NCI-H345 treated with DMSO at 0.1 percent for 48 hours (cell line): Measurements from ENCODE around the gene TECPR1.
A peak's percentile ranks its signal among the peaks of the same experiment; 100 is the strongest.

Experiments
- DNase-seq: peaks from one replicate; lab custom pipeline; 2025; ENCODE audit not compliant: unreplicated experiment; lab: John Stamatoyannopoulos, UW

The TECPR1 gene

DNA sequence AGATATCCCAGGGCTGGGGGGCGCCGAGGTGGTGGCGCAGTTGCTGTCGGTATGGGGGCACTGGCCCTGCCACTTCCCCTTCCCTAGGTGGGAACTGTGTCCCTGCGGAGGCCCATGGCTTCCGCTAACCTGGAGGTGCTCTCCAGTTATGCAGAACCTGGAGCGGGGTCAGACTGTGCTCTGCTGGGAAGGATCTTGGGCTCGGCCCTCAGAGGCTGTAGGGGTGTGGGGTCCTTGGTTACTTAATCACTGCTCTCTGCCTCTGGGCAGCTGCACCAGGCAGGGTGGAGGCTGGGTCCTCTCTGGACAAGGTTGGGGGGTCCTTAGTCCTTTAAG lies 31.8 kb upstream of the TECPR1 start:
- no peak for DNase-seq

DNA sequence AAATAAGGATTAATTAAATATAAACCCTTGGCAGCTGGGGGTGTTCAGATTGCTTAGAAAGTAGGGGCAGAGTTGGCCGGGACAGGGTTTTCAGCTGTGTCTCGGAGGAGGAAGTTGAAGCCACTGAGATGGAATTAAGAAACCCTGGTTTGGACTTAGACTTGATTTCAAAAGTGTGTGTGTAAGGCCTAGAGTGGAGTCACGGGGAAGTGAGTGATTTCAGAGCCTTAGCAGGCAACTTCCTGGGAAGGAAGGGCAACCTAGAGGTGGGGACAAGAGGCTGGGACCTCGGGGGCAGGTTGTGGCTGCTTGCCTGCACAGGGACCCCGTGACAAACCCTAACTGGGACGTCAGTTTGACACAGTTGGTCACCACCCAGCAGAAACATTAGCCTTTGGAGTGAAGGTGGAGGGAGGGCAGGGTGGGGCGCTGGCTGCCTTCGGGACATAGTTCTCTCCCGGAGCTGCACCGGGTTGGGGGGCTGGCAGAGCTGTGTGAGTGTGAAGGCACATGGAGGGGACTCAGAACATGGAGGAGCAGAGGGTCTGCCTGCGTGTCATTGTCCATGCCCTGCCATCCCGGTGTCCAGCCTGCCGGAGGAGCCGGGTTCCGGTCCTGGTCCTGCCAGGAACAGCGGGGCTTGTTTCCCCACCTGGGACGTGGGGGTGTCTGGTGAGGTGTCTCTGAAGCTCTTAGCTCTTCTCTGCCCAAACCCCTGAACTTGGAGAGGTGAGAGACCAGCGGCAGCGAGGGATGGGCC lies 31.3 kb upstream of the TECPR1 start:
- DNase-seq: no peak

DNA sequence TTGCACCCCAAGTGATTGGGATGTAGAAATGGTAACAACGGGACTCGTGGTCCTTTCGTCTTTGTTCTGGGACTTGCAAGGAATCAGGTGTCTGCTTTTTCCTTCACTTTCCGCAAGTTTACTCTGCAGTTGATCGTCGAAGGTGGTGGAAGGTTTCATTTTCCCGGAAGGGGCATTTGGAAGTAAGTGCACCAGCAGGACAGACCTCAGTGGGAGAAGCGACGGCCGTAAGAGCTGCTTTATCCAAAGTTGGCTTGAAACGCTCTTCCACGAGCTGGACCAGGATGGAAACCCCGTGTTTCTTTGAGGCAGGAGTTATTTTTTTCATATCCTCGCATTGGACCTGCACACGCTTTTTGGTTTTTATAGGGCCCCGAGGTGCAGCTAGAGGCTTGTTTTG lies 30.7 kb upstream of the TECPR1 start:
- no peak for DNase-seq

DNA sequence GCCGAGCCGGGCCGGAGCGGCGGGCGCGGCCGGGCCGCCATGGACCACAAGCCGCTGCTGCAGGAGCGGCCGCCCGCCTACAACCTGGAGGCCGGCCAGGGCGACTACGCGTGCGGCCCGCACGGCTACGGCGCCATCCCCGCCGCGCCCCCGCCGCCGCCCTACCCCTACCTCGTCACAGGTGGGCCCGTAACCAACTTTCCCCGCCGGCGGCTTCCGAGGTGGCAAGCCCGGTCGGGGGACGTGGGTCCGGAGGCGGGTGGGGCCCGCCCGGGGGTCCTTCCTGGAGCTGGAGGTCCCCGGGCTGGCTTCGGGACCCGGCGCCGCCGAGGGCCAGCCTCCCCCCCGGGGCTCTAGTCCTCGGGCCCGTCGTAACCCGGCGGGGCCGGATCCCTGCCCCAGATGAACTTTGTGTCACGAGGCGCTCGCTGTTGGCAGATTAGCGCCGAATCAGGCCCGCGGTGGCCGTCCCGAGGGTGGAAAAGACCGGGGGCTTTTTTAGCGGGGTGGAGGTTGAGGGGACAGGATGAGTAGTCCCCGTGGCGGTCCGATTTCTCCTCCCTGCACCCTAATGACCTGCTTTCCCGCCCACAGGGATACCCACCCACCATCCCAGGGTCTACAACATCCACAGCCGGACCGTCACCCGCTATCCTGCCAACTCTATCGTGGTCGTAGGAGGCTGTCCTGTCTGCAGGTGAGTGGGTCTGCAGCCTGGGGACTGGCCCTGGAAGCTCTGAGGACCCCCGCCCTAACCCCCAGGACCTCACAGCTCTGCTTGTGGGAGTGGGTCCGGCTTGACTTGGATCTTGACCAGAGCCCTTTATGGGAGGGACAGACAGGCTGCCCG lies 29.9 kb upstream of the TECPR1 start:
- no peak for DNase-seq

DNA sequence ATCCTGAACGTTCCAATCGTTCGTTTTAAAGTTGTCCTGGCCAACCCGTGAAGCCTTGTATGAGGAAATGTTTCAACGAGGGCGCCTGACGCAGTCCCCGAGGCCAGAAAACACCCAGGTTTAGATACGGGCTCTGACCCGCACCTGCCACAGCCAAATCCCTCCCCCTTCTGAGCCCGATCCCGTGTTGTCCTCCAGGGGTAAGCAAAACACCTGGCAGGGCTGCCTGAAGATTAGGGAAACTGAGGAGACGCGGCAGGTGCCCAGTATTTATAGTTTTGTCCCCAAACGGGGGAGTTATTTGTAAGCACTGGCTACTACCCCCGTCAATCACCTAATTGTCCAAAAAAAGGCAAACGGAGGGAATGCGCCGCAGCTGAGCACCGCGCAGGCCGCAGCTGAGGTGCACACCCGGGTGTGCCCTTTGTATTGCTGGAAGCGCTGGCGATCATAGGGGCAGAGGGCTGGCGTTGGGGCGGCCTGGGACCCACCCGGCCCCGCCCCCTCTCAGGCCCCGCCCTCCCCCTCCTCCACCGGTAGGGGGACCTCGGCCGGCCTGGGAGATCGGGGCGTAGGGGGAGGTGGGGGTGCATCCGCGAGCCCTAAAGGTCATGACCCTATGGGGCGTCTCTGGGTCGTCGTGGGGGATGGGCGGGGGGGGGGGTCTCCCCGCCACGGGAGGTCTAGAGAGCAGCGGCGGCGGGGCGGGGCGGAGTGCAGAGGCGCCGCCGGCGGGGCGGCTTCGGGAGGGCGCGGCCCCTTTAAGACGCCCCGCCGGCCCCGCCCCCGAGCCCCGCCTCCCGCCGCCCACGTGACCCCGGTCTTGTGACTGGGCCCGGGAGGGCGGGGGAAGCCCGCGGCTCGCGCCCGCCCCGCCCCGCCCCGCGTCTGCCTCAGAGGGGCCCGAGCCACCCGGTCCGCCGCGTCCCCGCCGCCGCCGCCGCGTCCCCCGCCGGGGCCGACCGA lies 29.0 kb upstream of the TECPR1 start, which contains the start of gene BRI3:
Gene BRI3 (plus strand): TSS at position 896 of the 966 bp plus-strand sequence. CDS start 110 bp downstream, outside the sequence.
- peak; percentile 92 for DNase-seq

DNA sequence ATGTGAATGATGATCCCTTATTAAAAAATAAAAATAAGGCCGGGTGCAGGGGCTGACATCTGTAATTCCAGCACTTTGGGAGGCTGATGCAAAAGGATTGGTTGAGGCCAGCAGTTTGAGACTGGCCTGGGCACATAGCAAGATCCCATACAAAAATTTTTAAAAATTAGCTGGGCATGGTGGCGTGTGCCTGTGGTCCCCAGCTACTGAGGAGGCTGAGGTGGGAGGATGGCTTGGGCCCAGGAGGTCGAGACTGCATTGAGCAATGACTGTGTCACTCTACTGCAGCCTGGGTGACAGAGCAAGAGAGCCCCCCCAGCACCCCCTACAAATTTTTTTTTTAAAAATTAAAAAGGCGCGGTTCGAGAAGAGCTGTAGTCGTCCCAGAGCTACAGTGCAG lies 28.3 kb upstream of the TECPR1 start:
- DNase-seq: no peak

DNA sequence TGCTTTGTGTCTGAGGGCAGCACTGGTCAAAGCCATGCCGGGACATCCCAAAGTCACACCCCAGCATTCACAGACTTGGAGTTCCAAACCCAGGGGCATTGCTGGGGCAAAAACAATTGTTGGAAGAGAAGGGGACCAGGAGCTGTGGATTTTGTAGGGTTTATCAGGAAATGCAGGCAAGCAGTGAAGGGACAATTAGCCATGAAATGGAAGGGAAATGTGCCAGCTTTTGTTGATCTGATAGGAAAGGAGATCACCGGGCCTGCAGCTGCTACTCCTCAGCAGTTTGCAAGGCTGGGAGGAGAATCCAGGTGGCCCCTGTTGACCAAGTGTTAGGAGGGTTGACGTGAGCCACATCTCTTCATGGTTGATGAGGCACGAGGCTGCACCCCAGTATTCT lies 26.9 kb upstream of the TECPR1 start:
- DNase-seq: no peak

DNA sequence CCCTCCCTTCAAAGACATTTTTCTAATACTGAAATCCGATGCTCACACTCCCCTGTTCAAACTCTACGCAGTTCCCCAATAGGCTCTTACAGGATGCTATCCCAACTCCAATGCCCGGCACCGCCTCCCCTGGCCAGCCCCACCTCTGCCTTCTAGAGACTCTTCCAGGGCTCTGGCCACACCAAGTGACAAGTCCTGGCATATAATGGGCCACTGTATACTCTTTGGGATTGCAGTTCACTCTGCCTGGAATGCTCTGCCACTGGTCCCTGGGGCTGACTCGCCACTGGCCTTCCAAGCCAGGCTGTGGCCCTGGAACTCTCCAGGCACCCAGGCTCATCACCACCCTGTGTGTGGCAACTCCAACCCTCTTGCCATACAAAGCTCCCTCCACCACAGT lies 26.4 kb upstream of the TECPR1 start:
- DNase-seq: no peak

DNA sequence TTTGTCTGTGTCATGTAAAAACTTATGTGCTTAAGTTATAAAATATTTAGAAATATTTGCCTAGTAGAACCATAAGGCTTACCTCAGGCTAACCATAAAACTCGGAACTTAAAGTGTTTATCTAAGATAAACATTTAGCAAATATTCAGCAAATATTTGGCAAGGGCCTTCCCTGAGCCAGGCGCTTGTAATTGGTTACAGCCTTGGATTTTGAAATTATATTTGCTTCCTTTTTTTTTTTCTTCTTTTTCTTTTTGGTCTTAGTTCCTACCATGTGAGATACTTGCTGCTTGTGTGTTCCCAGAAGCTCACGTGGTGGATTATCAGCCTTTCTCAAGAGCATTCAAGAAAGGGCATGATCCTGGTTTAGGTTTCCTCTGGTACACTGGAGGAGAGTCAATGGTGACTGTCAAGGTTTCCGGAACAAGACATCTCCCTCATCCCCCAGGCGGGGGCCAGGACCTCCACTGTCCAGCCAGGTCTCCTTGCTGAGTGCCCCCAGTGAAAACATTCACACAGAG lies 24.3 kb upstream of the TECPR1 start:
- DNase-seq: no peak

DNA sequence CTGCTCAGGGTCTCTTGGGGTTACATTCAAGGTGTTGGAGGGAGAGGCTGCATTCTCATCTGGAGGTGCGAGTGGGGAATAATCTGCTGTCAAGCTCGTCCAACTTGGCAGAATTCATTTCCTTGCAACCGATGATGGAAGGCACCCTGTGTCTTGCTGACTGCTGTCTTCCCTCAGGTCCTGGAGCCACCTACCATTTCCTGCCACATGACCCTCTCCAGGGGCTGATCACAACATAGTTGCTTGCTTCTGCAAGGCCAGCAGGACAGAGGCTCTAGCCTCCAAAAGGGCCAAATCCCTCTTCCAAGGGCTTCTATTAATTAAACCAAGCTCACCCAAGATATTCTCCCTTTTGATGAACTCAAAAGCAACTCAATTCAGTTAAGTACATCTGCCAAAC lies 15.3 kb upstream of the TECPR1 start:
- DNase-seq: no peak

DNA sequence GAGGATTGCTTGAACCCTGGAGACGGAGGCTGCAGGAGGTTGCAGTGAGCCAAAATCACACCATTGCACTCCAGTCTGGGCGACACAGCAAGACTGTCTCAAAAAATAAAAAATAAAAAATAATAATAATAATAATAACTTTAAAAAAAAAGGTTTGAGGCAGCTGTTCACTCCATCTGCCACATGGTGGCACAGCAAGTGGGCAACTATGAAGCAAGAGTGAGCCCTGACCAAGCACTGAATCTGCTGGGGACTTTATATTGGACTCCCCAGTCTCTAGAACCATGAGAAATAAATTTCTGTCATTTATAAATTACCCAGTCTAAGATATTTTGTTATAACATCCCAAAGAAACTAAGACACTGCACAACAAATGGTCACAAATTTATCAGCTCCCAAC lies 14.8 kb upstream of the TECPR1 start:
- DNase-seq: no peak

DNA sequence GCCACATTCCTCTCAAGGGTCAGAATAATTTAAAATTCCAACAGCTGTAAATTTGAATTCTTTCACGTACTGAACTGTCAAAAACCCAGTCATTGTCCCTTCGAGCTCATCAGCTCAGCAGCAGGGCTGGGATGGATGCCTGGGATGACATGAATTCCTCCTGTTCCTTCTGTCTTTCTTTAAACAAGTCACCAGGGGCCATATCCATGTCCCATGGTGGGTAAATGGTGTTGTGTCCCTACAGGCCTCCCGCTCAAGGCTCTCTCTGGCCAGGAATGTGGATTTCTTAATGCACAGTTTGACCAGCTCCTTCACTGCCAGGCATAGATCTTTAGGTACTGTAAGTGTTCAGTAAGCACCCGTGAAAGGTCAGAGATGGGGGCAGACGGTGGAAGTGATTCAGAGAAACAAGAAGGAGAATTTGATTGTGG lies 13.8 kb upstream of the TECPR1 start:
- DNase-seq: no peak

DNA sequence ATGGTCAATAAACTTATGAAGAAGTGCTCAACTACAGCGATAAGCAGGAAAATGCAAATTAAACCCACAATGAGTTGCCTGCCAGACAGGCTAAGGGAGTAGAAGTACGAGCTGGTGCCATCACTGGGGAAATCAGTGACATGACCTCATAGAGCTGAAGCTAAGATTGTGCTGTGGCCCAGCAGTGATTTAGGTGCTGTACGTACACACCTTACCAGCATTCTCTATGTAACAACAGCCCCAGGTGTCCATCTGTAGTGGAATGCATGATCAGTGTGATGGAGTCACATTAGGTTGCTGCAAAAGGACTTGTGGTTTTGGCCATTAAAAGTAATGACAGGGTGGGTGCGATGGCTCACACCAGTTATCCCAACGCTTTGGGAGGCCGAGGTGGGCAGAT lies 5.7 kb upstream of the TECPR1 start:
- DNase-seq: no peak

DNA sequence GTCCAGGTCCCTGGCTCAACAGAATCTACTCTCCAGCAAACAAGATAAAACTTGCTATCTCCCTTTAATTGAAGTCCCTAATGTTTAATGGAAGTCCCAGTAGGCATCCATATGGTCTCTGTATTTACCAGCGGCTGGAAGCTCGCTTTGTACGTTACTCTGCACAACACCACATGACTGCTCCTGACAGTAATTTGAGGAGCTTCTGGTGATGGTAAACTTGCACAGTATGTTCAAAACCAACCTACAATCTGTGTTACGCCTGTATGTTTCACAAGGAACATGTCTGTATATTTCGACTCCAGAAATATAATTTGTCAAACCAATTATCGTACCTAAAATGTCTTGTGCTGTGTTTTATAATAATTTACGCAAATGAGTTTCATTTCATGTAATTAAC lies 4.4 kb upstream of the TECPR1 start:
- no peak for DNase-seq

DNA sequence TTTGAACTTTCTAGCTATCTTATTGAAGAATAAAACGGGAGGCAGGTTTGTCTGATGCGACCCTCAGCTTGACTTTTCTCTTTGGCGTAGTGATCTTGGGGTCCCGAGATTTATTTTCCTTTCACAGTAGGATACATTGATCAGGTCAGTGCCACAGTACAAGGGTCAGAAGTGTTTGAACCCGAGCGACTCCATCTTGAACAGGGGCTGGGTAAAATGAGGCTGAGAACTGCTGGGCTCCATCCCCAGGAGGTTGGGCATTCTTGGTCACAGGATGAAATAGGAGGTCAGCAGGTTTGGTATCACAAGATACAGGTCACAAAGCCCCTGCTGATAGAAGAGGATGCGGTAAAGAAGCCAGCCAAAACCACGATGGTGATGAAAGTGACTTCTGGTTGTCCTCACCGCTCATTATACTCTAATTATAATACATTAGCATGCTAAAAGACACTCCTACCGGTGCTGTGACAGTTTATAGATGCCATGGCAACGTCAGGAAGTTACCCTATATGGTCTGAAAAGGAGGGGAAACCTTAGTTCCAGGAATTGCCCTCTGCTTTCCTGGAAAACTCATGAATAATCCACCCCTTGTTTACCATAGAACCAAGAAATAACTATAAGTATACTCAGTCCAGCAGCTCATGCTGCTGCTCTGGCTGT lies 3.0 kb upstream of the TECPR1 start:
- DNase-seq: no peak

DNA sequence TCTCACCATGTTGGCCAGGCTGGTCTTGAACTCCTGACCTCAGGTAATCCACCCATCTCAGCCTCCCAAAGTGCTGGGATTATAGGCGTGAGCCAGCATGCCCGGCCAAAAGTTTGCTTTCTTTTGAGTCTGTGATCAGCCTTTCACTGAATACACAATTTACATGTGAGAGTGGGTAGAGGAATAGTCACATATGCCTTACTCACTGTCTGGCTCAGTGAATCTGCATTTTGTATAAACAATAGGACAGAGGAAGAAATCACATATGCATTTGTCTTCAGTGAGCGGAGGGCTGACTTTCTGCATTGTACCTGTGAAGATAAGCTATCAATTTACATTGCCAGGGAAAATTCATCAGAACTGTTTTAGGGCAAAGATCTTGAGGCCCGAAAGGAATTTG lies 2.5 kb upstream of the TECPR1 start:
- DNase-seq: no peak

DNA sequence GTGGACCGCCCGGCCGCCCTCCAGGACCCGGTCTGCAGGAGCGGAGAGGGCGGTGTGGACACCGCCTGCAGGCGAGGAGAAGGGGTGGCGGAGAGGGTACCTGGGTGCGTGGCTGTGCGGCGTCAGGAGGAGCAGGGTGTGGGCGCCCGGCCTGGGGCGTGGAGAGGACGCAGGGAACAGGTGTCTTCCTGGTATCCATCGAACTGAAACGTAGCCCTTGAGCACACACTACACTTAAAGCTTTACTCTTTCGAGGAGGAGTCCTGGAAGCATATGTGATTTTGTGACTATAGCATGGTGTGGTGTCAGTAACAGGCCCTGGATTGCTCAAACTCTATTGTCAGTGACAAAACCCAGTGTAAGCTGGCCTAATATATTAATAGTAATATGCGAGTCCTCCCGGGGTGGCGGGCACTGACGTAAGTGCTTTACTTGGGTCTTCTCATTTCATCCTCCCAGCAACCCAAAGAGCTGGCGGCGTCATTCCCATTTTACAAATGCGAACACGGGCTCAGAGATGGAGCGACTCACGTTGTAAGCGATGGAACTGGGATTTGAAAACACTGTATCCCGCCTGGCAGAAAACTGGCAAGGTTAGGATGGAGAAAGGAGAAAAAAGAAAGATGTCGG lies 508 bp upstream of the TECPR1 start:
- DNase-seq: no peak

DNA sequence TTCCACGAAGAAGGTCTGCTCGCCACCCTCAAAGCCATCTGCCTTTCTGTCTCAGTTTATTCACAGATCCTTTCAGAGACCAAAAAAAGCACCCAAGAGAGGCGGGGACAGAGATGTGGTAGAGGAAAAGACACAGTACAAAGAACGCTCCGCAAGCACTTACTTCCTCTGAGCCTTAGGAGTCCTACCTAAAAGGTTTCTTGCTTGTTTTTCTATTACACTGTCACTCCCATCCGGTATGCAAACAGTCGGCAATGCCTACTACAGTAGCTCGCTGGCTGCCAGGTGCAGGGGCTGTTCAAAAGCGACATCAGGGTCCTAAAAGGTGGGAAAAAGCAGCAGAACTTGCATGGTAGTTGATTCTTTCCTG lies 816 bp downstream of the TECPR1 start:
- DNase-seq: no peak

DNA sequence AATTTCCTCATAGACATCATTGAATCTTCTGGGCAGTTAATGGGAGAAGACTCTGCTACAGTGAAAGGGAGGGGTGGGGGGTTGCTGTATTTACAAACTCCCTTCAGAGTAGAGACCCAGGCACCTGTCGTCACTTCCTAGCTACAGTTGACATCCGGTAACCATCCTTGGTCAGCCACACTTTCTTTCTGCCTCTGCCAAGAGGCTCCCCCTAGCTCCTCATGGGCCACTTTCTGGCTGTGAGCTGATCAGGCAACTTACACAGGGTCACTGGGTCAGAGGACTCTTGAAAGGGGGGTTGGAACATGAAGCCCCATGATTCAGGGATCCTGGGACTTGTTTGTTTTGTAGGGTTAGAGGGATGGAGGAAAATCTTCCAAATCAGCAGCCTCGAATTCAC lies 1.2 kb downstream of the TECPR1 start:
- DNase-seq: no peak

DNA sequence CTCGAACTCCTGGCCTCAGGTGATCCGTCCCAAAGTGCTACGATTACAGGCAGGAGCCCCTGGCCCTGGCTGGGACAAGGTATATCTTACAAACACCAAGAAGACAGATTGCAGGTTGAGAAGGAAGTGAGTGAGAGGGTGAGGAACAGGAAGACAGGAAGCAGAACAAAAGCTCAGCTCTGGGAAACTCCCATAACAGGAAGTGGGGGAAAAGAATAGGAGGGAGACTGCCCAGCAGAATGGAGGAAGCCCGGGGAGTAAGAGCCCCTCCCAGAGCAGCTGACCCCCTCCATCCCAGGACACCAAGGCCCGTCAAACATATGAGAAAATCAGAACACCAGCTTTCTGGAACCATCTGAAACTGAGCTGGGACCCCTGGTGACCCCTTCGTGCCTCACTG lies 2.9 kb downstream of the TECPR1 start:
- no peak for DNase-seq
